ENCODE data around the gene DCPS.
"Not testable (repeated sequence)": the region's sequence is repeated elsewhere in the genome, so short reads cannot be mapped to it uniquely, and the experiment has no call there.

The DCPS gene

DNA sequence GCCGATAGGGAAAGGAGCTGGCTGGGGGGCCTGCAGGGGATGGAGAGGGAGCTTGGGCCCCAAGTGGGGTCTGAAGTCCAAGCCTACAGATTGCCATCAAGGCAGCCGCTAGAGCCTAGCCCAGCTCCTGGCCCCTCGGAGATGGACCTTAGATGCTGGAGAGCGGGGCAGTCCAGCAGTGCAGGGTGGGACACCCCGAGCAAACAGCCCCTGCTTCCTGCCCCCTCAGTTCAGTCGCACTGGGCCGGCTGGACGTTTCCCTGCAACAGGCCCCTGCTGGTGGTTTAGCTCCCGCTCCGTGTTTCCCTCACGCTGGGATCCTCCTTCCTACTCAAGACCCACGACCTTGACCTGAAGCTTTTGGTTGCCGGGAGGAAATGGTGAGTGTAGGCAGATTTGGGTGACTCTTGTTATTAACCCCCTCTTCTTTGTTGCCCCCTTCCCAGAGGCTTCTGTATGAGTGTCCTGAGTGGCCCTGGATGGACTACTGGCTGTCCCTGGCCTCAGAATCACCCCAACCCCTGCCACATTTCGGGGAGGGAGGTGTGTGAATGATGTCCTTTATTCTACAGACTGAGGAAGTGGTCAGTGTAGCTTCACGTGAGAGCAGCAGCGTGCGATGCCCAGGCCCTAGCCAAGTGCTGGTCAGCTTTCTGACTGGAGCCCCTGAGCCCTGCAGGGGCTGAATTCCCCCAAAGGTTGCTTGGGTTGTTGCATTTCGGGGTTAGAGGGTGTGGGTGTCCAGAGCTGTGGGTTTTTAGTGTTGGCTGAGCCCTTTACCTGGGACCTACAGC lies 54.3 kb downstream of the DCPS start:
- no peak overlapping the region for H3K9ac ChIP-seq (ENCODE audit: low read depth in 1 of 2, low read length in 2 of 2)
- H3K36me3 ChIP-seq (ENCODE audit: control insufficient read depth in 1 of 2, insufficient read depth in 2 of 2, low read length in 2 of 2): no peaks in the 10 kb centered on the region
- H3K9me3 ChIP-seq (ENCODE audit: control insufficient read depth in 1 of 2, low read length in 2 of 2): no peaks in the 10 kb centered on the region
- peaks cover 7 to 15% of the 10 kb centered on the region in 2 donors for H3K4me1 ChIP-seq (ENCODE audit: control insufficient read depth in 1 of 2, insufficient read depth in 2 of 2, low read length in 2 of 2)
- H3K27ac ChIP-seq (ENCODE audit: low read depth, low read length): no peak overlapping the region
- H3K4me3 ChIP-seq (ENCODE audit: low read depth in 1 of 2, low read length in 2 of 2): no peak overlapping the region
- peaks cover 0 to 5% of the 10 kb centered on the region in 2 donors for H3K27me3 ChIP-seq (ENCODE audit: control insufficient read depth in 1 of 2, insufficient read depth in 2 of 2, low read length in 2 of 2)

DNA sequence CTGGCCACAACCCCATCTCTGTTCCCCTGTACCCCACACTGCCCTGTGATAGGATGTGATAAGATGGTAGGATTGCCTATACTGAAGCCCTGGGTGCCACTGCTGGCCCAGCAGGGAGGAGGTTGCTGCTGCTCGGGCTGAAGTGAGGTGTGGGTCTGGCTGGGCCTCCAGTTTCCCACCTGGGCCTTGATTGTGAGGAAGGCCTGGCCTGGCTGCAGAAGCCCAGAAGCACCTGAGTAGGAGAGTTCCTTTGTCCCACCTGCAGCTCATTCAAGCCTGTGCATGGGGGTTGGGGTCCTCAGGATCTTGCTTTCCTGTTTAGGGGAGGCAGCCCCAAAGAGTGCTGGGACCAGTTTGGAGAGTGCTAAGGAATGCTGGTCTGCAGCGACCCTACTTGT lies 54.9 kb downstream of the DCPS start:
- no peaks in the 10 kb centered on the region for H3K36me3 ChIP-seq (ENCODE audit: control insufficient read depth in 1 of 2, insufficient read depth in 2 of 2, low read length in 2 of 2)
- H3K4me1 ChIP-seq (ENCODE audit: control insufficient read depth in 1 of 2, insufficient read depth in 2 of 2, low read length in 2 of 2): peaks cover 7 to 15% of the 10 kb centered on the region in 2 donors
- H3K9ac ChIP-seq (ENCODE audit: low read depth in 1 of 2, low read length in 2 of 2): no peak overlapping the region
- H3K27ac ChIP-seq (ENCODE audit: low read depth, low read length): no peak overlapping the region
- no peaks in the 10 kb centered on the region for H3K9me3 ChIP-seq (ENCODE audit: control insufficient read depth in 1 of 2, low read length in 2 of 2)
- no peak overlapping the region for H3K4me3 ChIP-seq (ENCODE audit: low read depth in 1 of 2, low read length in 2 of 2)
- H3K27me3 ChIP-seq (ENCODE audit: control insufficient read depth in 1 of 2, insufficient read depth in 2 of 2, low read length in 2 of 2): peaks cover 0 to 5% of the 10 kb centered on the region in 2 donors

DNA sequence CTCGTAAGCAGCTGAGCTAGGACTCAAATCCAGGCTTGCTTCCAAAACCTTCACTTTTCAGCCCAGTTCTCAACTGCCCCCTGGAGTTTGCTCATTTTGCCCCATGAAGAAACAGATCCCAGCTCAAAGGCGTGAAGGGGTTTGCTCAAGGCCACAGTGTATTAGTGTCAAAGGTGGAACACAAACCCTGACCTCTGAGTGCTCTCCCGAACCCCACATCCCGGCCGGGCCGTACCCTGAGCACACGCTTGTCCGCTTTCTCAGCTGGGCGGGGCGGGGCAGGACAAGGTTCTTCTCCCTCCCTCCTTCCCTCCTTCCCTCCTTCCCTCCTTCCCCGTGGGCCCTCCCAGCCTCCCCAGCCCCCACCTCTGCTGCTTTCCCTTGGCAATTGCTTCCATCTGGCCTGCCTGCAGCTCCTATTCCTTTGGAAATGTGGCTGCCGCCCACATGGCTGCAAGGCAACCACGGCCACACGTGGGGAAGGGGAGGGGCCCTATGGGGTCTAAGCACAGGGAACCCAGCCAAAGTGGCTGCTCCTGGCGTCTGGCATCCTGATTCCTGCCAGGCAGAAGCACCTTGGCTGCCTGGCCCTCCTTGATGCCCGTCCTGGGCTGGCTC lies 55.7 kb downstream of the DCPS start:
- peaks cover 5 to 13% of the 10 kb centered on the region in 2 donors for H3K4me1 ChIP-seq (ENCODE audit: control insufficient read depth in 1 of 2, insufficient read depth in 2 of 2, low read length in 2 of 2)
- no peak overlapping the region for H3K9ac ChIP-seq (ENCODE audit: low read depth in 1 of 2, low read length in 2 of 2)
- peaks cover 0 to 5% of the 10 kb centered on the region in 2 donors for H3K27me3 ChIP-seq (ENCODE audit: control insufficient read depth in 1 of 2, insufficient read depth in 2 of 2, low read length in 2 of 2)
- H3K4me3 ChIP-seq (ENCODE audit: low read depth in 1 of 2, low read length in 2 of 2): peak overlapping the region in 1 of 2 donors; percentile 43
- H3K27ac ChIP-seq (ENCODE audit: low read depth, low read length): no peak overlapping the region
- no peaks in the 10 kb centered on the region for H3K9me3 ChIP-seq (ENCODE audit: control insufficient read depth in 1 of 2, low read length in 2 of 2)
- no peaks in the 10 kb centered on the region for H3K36me3 ChIP-seq (ENCODE audit: control insufficient read depth in 1 of 2, insufficient read depth in 2 of 2, low read length in 2 of 2)

DNA sequence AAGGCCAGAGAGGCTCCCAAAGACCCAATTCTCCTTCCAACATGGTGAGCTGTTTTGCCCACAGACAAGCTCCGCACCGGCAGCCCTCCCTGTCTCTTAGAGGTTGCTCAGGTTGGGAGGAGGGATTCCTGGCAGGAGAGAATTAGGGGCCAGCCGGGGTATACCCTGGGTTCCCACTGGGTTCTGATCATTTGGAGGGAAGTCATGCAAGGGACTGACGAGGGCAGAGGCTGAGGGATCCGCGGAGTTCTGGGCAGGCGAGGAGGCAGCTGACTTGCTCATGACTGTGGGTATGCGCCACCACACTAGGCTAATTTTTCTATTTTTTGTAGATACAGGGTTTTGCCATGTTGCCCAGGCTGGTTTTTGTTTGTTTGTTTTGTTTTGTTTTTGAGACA lies 56.2 kb downstream of the DCPS start:
- no peak overlapping the region for H3K27ac ChIP-seq (ENCODE audit: low read depth, low read length)
- H3K4me1 ChIP-seq (ENCODE audit: control insufficient read depth in 1 of 2, insufficient read depth in 2 of 2, low read length in 2 of 2): peaks cover under 1 to 9% of the 10 kb centered on the region in 2 donors
- H3K4me3 ChIP-seq (ENCODE audit: low read depth in 1 of 2, low read length in 2 of 2): no peak overlapping the region
- peaks cover 0 to 5% of the 10 kb centered on the region in 2 donors for H3K27me3 ChIP-seq (ENCODE audit: control insufficient read depth in 1 of 2, insufficient read depth in 2 of 2, low read length in 2 of 2)
- H3K9ac ChIP-seq (ENCODE audit: low read depth in 1 of 2, low read length in 2 of 2): no peak overlapping the region
- H3K9me3 ChIP-seq (ENCODE audit: control insufficient read depth in 1 of 2, low read length in 2 of 2): no peaks in the 10 kb centered on the region
- no peaks in the 10 kb centered on the region for H3K36me3 ChIP-seq (ENCODE audit: control insufficient read depth in 1 of 2, insufficient read depth in 2 of 2, low read length in 2 of 2)

DNA sequence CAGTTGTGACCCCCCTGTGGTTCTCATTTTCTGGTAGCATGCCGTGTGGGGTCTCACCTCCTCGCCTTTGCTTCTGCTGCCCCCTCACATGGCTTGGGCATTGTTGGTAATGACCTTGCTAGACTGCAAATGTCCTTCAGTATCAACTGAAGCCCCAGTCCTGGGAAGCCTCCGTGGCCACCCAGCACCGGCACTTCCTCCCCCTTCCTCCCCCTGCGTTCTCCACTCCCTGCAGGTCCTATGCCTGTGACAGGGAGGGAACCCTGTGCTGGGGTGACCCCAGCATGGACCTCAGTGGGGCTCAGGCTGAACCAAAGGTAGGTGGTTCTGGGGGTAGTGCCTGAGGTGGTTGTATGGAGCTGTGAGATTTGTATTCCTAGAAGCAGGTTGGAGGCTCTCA lies 57.5 kb downstream of the DCPS start:
- Histone ChIP-seq H3K36me3 (ENCODE audit: control insufficient read depth in 1 of 2, insufficient read depth in 2 of 2, low read length in 2 of 2) (no peaks in the 10 kb centered on the region), H3K27ac (ENCODE audit: low read depth, low read length) (no peak overlapping the region), H3K9me3 (ENCODE audit: control insufficient read depth in 1 of 2, low read length in 2 of 2) (no peaks in the 10 kb centered on the region), H3K9ac (ENCODE audit: low read depth in 1 of 2, low read length in 2 of 2) (no peak overlapping the region), H3K4me3 (ENCODE audit: low read depth in 1 of 2, low read length in 2 of 2) (no peak overlapping the region), H3K27me3 (ENCODE audit: control insufficient read depth in 1 of 2, insufficient read depth in 2 of 2, low read length in 2 of 2) (peaks cover 0 to 5% of the 10 kb centered on the region in 2 donors), H3K4me1 (ENCODE audit: control insufficient read depth in 1 of 2, insufficient read depth in 2 of 2, low read length in 2 of 2) (peaks cover 0 to 2% of the 10 kb centered on the region in 2 donors)

DNA sequence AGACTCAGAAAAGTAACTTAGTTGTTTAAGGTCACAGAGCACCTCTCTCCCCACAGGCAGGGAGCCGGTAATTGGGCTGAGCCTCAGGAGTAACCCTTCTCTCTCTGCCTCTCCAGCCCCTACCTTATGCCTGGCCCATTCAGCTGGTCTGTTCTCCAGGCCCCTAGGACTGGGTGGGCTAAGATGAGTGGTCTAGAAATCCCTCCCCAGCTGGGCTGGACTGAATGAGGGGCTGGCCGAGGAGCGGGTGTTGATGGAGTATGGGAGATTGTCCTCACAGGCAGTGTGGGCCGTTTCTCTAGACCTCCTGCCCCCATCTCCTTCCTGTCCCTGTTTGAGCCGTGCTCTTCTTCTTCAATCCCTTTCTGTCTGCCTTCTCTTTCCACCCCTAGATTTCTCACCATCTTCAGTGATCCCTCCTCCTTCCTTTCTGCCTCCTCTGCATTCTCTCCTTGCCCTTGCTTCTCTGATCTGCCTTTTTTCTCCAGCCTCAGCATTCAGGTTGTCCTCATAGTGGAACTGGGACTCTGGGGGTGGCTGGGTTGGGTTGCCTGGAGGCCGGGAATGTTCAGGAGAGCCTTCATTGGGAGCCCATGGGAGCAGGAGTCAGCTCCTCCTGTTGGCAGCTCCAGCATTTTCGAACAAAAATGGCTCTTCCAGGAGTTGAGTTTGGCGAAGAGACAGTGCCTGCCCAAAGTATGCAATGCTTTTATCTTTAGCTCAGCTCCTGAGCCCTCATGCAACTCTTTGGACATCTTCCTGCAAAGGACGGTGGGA lies 59.2 kb downstream of the DCPS start:
- H3K4me3 ChIP-seq (ENCODE audit: low read depth in 1 of 2, low read length in 2 of 2): no peak overlapping the region
- H3K36me3 ChIP-seq (ENCODE audit: control insufficient read depth in 1 of 2, insufficient read depth in 2 of 2, low read length in 2 of 2): no peaks in the 10 kb centered on the region
- H3K9ac ChIP-seq (ENCODE audit: low read depth in 1 of 2, low read length in 2 of 2): no peak overlapping the region
- H3K27ac ChIP-seq (ENCODE audit: low read depth, low read length): no peak overlapping the region
- peaks cover 0 to 5% of the 10 kb centered on the region in 2 donors for H3K27me3 ChIP-seq (ENCODE audit: control insufficient read depth in 1 of 2, insufficient read depth in 2 of 2, low read length in 2 of 2)
- no peaks in the 10 kb centered on the region for H3K4me1 ChIP-seq (ENCODE audit: control insufficient read depth in 1 of 2, insufficient read depth in 2 of 2, low read length in 2 of 2)
- H3K9me3 ChIP-seq (ENCODE audit: control insufficient read depth in 1 of 2, low read length in 2 of 2): no peaks in the 10 kb centered on the region

DNA sequence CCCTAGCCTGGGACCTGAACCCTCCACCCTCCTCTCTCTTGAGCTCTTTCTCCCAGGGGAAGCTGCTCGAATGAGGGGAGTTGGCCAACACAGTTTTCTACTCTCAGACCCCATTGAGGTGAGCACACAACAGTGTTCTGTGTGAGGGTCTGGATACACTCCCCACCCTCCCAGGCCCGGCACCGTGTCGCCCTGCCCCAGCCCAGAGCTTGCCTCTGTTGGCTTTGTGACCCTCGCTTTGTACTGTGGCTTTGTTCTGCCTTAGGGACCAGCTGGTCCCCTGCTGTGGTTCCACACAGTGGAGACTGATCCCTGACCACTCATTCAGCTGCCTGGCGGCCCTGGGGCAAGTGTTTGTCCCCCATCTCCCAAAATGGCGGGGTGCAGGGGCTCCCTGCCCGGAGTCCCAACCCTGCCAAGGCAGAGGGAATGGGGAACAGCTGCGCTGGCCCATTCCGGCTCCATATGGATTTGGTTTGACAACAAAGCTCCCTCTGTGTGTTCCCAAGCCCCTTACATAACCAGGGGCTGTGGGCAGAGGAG lies 59.9 kb downstream of the DCPS start:
- H3K36me3 ChIP-seq (ENCODE audit: control insufficient read depth in 1 of 2, insufficient read depth in 2 of 2, low read length in 2 of 2): no peaks in the 10 kb centered on the region
- no peak overlapping the region for H3K9ac ChIP-seq (ENCODE audit: low read depth in 1 of 2, low read length in 2 of 2)
- no peaks in the 10 kb centered on the region for H3K4me1 ChIP-seq (ENCODE audit: control insufficient read depth in 1 of 2, insufficient read depth in 2 of 2, low read length in 2 of 2)
- no peak overlapping the region for H3K4me3 ChIP-seq (ENCODE audit: low read depth in 1 of 2, low read length in 2 of 2)
- peaks cover 0 to 5% of the 10 kb centered on the region in 2 donors for H3K27me3 ChIP-seq (ENCODE audit: control insufficient read depth in 1 of 2, insufficient read depth in 2 of 2, low read length in 2 of 2)
- H3K27ac ChIP-seq (ENCODE audit: low read depth, low read length): no peak overlapping the region
- H3K9me3 ChIP-seq (ENCODE audit: control insufficient read depth in 1 of 2, low read length in 2 of 2): no peaks in the 10 kb centered on the region

DNA sequence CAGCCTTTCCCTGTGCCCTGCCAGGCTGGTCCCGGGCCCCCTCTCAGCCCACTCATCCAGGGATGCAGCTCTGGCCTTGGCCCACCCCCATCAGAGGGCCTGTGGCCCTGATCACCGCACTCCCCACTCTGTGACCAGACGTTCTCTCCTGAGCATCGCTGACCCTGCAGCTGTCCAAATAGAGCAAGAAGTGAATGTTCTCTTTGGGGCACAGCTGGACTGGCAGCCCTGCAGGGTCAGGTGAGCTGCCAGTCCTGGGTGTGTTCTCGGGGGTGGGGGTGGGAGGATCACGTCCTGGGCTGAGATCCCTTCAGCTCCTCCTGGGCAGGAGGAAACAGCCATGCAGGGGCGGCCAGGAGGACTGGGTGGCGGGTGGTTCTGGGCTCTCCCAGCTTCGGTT lies 60.9 kb downstream of the DCPS start:
- H3K9me3 ChIP-seq (ENCODE audit: control insufficient read depth in 1 of 2, low read length in 2 of 2); H3K9ac ChIP-seq (ENCODE audit: low read depth in 1 of 2, low read length in 2 of 2); H3K4me3 ChIP-seq (ENCODE audit: low read depth in 1 of 2, low read length in 2 of 2); H3K27me3 ChIP-seq (ENCODE audit: control insufficient read depth in 1 of 2, insufficient read depth in 2 of 2, low read length in 2 of 2); H3K4me1 ChIP-seq (ENCODE audit: control insufficient read depth in 1 of 2, insufficient read depth in 2 of 2, low read length in 2 of 2); H3K27ac ChIP-seq (ENCODE audit: low read depth, low read length); H3K36me3 ChIP-seq (ENCODE audit: control insufficient read depth in 1 of 2, insufficient read depth in 2 of 2, low read length in 2 of 2): not testable (repeated sequence)

DNA sequence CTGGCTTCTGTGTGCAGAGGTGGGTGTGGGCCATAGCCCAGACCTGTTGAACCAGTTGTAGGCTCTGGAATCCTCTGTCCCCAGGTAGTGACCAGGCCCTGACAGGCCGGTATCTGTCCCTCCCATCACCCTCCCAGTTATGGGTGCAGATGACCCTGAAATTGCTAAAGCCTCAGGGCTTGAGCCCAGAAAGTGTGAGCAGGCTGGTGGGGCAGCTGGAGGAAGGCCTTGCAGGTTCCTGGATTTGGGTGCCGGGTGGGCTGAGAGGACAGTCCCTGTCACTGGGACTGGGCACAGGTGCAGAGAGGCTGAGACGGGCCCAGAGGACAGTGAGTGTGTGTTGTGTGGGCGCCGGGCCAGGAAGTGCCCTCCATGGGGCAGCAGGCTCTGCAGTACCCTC lies 61.6 kb downstream of the DCPS start:
- not testable (repeated sequence) for H3K9ac ChIP-seq (ENCODE audit: low read depth in 1 of 2, low read length in 2 of 2); H3K4me3 ChIP-seq (ENCODE audit: low read depth in 1 of 2, low read length in 2 of 2); H3K36me3 ChIP-seq (ENCODE audit: control insufficient read depth in 1 of 2, insufficient read depth in 2 of 2, low read length in 2 of 2); H3K27me3 ChIP-seq (ENCODE audit: control insufficient read depth in 1 of 2, insufficient read depth in 2 of 2, low read length in 2 of 2); H3K4me1 ChIP-seq (ENCODE audit: control insufficient read depth in 1 of 2, insufficient read depth in 2 of 2, low read length in 2 of 2); H3K27ac ChIP-seq (ENCODE audit: low read depth, low read length); H3K9me3 ChIP-seq (ENCODE audit: control insufficient read depth in 1 of 2, low read length in 2 of 2)

All from duodenal mucosa (tissue), 2 donors.